GM20000 (cell line): ENCODE data around the gene KLK12.

ENCODE experiments used
- DNase-seq: peaks from one replicate; pipeline ENCODE4 v3.0.0; 2012; ENCODE audit warnings: low spot score
- CTCF ChIP-seq: IDR thresholded peaks from 2 replicates; pipeline ENCODE4 v1.5.1; 2012; ENCODE audit warnings: mild to moderate bottlenecking, control low read depth; ENCODE audit errors: extremely low read depth, missing control alignments

Gene KLK12

GRCh38 chr19:51065221-51065960, 30.6 kb upstream of the KLK12 start:
- DNase-seq, result no peak
- TF ChIP-seq CTCF, result no peak

- TF ChIP-seq CTCF, result no peak
- no peak for DNase-seq
Measured at GRCh38 chr19:51064534-51065220, 29.9 kb upstream of the KLK12 start, which contains the start of gene KLK13. TSS of gene KLK13 (minus strand) at chr19:51065092. CDS start at chr19:51065067, 25 bp downstream.

GRCh38 chr19:51063664-51064063, 28.9 kb upstream of the KLK12 start:
- no peak for TF ChIP-seq CTCF
- no peak for DNase-seq

- no peak for DNase-seq
- no peak for TF ChIP-seq CTCF
Measured at GRCh38 chr19:51060973-51061372, 26.2 kb upstream of the KLK12 start.

GRCh38 chr19:51060336-51060735, 25.5 kb upstream of the KLK12 start:
- no peak for DNase-seq
- TF ChIP-seq CTCF, result no peak

- no peak for TF ChIP-seq CTCF
- DNase-seq, result no peak
Measured at GRCh38 chr19:51059715-51060114, 24.9 kb upstream of the KLK12 start.

- DNase-seq, result no peak
- no peak for TF ChIP-seq CTCF
Measured at GRCh38 chr19:51055866-51056265, 21.1 kb upstream of the KLK12 start.
